Breast epithelium (tissue), 3 donors: ENCODE data around the gene KLHDC2.
"Not testable (repeated sequence)": the region's sequence is repeated elsewhere in the genome, so short reads cannot be mapped to it uniquely, and the experiment has no call there.

Experiments used
- POLR2AphosphoS5 ChIP-seq, 3 donors: sonication (generic); formaldehyde crosslinking; IDR thresholded peaks; one replicate each; pipeline ENCODE4 v1.6.1; 2017; ENCODE audit warnings: antibody characterized with exemption in 3 of 3
- TF ChIP-seq, protein P1 (sequence below), 3 donors: fragments of 450-650 bp; IDR thresholded peaks; one replicate each; pipeline ENCODE4 v1.5.1; 2016 to 2017; ENCODE audit warnings: antibody characterized with exemption in 3 of 3, mild to moderate bottlenecking in 3 of 3, moderate library complexity in 3 of 3

GRCh38 chr14:49735669-49736068 is 32.3 kb upstream of the KLHDC2 start:
- TF ChIP-seq, protein P1, sequence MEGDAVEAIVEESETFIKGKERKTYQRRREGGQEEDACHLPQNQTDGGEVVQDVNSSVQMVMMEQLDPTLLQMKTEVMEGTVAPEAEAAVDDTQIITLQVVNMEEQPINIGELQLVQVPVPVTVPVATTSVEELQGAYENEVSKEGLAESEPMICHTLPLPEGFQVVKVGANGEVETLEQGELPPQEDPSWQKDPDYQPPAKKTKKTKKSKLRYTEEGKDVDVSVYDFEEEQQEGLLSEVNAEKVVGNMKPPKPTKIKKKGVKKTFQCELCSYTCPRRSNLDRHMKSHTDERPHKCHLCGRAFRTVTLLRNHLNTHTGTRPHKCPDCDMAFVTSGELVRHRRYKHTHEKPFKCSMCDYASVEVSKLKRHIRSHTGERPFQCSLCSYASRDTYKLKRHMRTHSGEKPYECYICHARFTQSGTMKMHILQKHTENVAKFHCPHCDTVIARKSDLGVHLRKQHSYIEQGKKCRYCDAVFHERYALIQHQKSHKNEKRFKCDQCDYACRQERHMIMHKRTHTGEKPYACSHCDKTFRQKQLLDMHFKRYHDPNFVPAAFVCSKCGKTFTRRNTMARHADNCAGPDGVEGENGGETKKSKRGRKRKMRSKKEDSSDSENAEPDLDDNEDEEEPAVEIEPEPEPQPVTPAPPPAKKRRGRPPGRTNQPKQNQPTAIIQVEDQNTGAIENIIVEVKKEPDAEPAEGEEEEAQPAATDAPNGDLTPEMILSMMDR (IDR thresholded peaks at IDR 0.05) = not testable (repeated sequence)
- not testable (repeated sequence) for TF ChIP-seq POLR2AphosphoS5 (IDR thresholded peaks at IDR 0.05)
